ENCODE results near the gene IGFBP7. TPM values are rescaled to one million over a fixed set of nuclear protein-coding genes. Genes with fewer than 3 reads are reported as not detected.

The IGFBP7 gene
- total and polyA plus RNA-seq, 10 of the 15 experiments (the other 5 are each of a cell fraction or from before 2014, with no cell fraction given): 0.69 to 1.9 (median 1.4) TPM; not detected in 5

- TF ChIP-seq CUX1 (IDR thresholded peaks at IDR 0.05; ENCODE audit: insufficient replicate concordance, low read depth, low read length): no peak
- no peak for TF ChIP-seq ZNF207 (IDR thresholded peaks at IDR 0.05; ENCODE audit: borderline replicate concordance)
- no peak for TF ChIP-seq POLR2AphosphoS5 (IDR thresholded peaks at IDR 0.05; ENCODE audit: low read length)
Measured at GRCh38 chr4:57065730-57066482, 44.3 kb downstream of the IGFBP7 start (continued).

GRCh38 chr4:57064811-57065711 is 45.1 kb downstream of the IGFBP7 start:
- no peaks in the 10 kb centered on the region for H3K4me1 ChIP-seq (ENCODE audit: control insufficient read depth, insufficient read depth, low read length)
- H3K27ac ChIP-seq (ENCODE audit: control insufficient read depth, insufficient read depth): no peak overlapping the region
- in situ Hi-C loops (cut with MboI): loop anchor here (10.0 kb wide), 1 partner anchor 60 kb away; no protein-coding TSS in a partner anchor
- POLR2A ChIA-PET: no interaction called here
- no peaks in the 10 kb centered on the region for H3K36me3 ChIP-seq (ENCODE audit: control insufficient read depth in 2 of 2, insufficient read depth in 2 of 2, low read length in 1 of 2)
- 57% methylated on average over 19 of the region's 20 CpGs for WGBS (ENCODE audit: insufficient coverage, insufficient replicate concordance, low lambda C conversion rate, missing lambda C conversion rate)
- no peak overlapping the region for H3K4me2 ChIP-seq (ENCODE audit: control insufficient read depth, insufficient read depth)
- RAD21 ChIA-PET (ENCODE audit: unreplicated experiment): no interaction called here
- no peak for ATAC-seq
- H3K9me3 ChIP-seq (replicated peaks; ENCODE audit: control insufficient read depth, insufficient read depth, low read length): no peaks in the 10 kb centered on the region
- SMC1A ChIA-PET (ENCODE audit: uncharacterized antibody, unreplicated experiment): interaction anchor here (1.0 kb wide), 1 partner anchor 88 kb away, joined by 3 read pairs; the partner anchor contains the start of gene NOA1
- no peaks in the 10 kb centered on the region for H3K27me3 ChIP-seq (replicated peaks in 1 of 2; ENCODE audit: control insufficient read depth in 2 of 2, insufficient read depth in 2 of 2, low read length in 1 of 2)
- no peak overlapping the region for H3K4me3 ChIP-seq
- H3K79me2 ChIP-seq (ENCODE audit: control insufficient read depth, insufficient read depth, low read length): no peaks in the 10 kb centered on the region
- FAIRE-seq: no peak
- DNase-seq (ENCODE audit: low read depth, low spot score): no peak
- CTCF ChIA-PET: no interaction called here
- no peak overlapping the region for H3K9ac ChIP-seq (ENCODE audit: control insufficient read depth, insufficient read depth, low read length)
- H4K20me1 ChIP-seq (ENCODE audit: control insufficient read depth, insufficient read depth): no peaks in the 10 kb centered on the region
- intact Hi-C loops (cut with micrococcal nuclease; ENCODE audit: unreplicated experiment): no loop called here
- BruUV-seq (replicated peaks): no TSS peak
- no peak overlapping the region for H2AFZ ChIP-seq (ENCODE audit: control insufficient read depth, low read depth, low read length)
- TF ChIP-seq ZBED1 (IDR thresholded peaks at IDR 0.05; ENCODE audit: borderline replicate concordance): no peak
- no peak for TF ChIP-seq IRF3 (IDR thresholded peaks at IDR 0.05)
- TF ChIP-seq ZNF687 (IDR thresholded peaks at IDR 0.05): no peak
- no peak for TF ChIP-seq POLR2A (IDR thresholded peaks at IDR 0.05; ENCODE audit: low read depth, low read length)
- no peak for TF ChIP-seq MEF2B (IDR thresholded peaks at IDR 0.05; ENCODE audit: partially characterized antibody, poor library complexity, severe bottlenecking)
- no peak for TF ChIP-seq ATF7 (IDR thresholded peaks at IDR 0.05; ENCODE audit: low read depth)

All from GM12878 (cell line).